Neural crest cell (in vitro differentiated cells): ENCODE data around the gene BICDL1. TPM values are rescaled to one million over a fixed set of nuclear protein-coding genes. Genes with fewer than 3 reads are reported as not detected.

Experiments used
- DNase-seq: peaks from one replicate; pipeline ENCODE4 v3.0.0; 2021; ENCODE audit warnings: low read depth, mixed read lengths, low spot score
- H3K27ac Mint-ChIP-seq: one replicate; pipeline ENCODE4 v1.8.0; 2021; ENCODE audit warnings: mild to moderate bottlenecking, mixed read lengths; ENCODE audit not compliant: unreplicated experiment
- H3K27me3 Mint-ChIP-seq: 2 replicates; pipeline ENCODE4 v1.8.0; 2021; ENCODE audit warnings: low read depth, mild to moderate bottlenecking, mixed read lengths
- H3K36me3 Mint-ChIP-seq: 2 replicates; pipeline ENCODE4 v1.8.0; 2021; ENCODE audit warnings: low read depth, mild to moderate bottlenecking, mixed read lengths
- H3K4me1 Mint-ChIP-seq: 2 replicates; pipeline ENCODE4 v1.8.0; 2021; ENCODE audit warnings: mixed read lengths
- H3K4me3 Mint-ChIP-seq: one replicate; pipeline ENCODE4 v1.8.0; 2021; ENCODE audit warnings: mild to moderate bottlenecking, mixed read lengths
- H3K9me3 Mint-ChIP-seq: 2 replicates; pipeline ENCODE4 v1.8.0; 2021; ENCODE audit warnings: mixed read lengths
- total RNA-seq: library from RNA; stranded (reverse); gene quantifications from 2 replicates; pipeline ENCODE4 v1.2.1, GENCODE V29; 2021
- TF ChIP-seq, protein P1 (sequence below): fragments of 200-600 bp; sonication (generic); conservative IDR thresholded peaks from 2 replicates; pipeline ENCODE4 v1.5.0; 2021; ENCODE audit warnings: antibody characterized with exemption, mild to moderate bottlenecking

The BICDL1 gene
- total RNA-seq, 1 donor from 2014 or later = 6.3 TPM

DNA sequence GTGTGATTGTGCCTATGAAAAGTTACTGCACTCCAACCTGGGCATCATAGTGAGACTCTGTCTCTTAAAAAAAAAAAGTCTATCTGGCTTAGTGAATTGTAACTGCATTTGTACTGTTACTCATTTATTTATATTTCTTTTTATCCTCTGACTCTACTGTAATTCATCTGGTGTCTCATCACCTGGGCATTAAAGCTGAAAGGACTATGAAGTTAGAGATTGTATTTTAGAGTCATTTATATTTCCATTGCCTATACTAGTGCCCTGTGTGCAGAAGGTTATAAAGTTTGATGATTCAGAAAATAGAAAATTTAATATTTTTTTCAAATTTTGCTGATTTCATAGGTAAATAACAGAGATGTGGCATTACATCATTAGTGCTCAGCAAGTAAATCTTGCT, 30.2 kb downstream of the BICDL1 start:
- TF ChIP-seq, protein P1, sequence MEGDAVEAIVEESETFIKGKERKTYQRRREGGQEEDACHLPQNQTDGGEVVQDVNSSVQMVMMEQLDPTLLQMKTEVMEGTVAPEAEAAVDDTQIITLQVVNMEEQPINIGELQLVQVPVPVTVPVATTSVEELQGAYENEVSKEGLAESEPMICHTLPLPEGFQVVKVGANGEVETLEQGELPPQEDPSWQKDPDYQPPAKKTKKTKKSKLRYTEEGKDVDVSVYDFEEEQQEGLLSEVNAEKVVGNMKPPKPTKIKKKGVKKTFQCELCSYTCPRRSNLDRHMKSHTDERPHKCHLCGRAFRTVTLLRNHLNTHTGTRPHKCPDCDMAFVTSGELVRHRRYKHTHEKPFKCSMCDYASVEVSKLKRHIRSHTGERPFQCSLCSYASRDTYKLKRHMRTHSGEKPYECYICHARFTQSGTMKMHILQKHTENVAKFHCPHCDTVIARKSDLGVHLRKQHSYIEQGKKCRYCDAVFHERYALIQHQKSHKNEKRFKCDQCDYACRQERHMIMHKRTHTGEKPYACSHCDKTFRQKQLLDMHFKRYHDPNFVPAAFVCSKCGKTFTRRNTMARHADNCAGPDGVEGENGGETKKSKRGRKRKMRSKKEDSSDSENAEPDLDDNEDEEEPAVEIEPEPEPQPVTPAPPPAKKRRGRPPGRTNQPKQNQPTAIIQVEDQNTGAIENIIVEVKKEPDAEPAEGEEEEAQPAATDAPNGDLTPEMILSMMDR = no peak
- no peaks in the 10 kb centered on the region for H3K9me3 Mint-ChIP-seq
- no peak overlapping the region for H3K27ac Mint-ChIP-seq
- DNase-seq = no peak
- H3K27me3 Mint-ChIP-seq = no peaks in the 10 kb centered on the region
- no peak overlapping the region for H3K4me3 Mint-ChIP-seq
- H3K4me1 Mint-ChIP-seq = no peaks in the 10 kb centered on the region
- no peaks in the 10 kb centered on the region for H3K36me3 Mint-ChIP-seq

DNA sequence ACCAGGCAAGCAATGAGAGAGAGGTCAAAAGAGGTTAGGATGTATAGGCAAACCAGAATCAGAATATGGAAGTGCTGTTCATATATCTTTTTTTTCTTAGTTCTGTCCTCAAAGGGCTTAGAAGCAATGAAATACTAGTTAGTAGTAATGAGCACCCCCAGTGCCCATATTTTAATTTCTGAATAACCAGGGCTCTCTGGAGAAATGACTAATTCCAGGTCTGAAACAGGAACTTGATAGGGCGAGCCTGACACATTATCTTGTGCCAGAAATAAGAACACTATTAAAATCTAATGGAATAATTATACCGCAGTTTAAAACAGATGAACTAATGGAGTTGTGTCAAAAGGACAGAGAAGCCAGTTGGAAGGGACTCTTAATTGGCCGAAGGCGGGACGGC, 30.9 kb downstream of the BICDL1 start:
- Mint-ChIP-seq H3K4me1 (no peaks in the 10 kb centered on the region), H3K27ac (no peak overlapping the region), H3K9me3 (no peaks in the 10 kb centered on the region), H3K4me3 (no peak overlapping the region), H3K27me3 (no peaks in the 10 kb centered on the region), H3K36me3 (no peaks in the 10 kb centered on the region)
- TF ChIP-seq, protein P1 = no peak
- DNase-seq = no peak

DNA sequence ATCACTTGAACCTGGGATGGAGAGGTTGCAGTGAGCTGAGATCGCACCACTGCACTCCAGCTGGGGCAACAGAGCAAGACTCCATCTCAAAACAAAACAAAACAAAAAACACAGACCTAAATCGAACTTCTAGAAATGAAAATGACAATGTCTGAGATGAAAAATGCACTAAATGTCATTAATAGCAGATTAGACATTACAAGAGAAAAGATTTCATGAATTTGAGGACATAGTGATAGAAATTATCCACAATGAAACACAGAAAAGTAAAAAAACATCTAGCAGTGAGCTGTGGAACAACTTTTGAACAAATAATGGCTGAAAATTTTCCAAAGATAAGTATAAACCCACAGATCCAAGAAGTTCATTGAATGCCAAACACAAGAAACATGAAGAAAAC, 35.2 kb downstream of the BICDL1 start:
- Mint-ChIP-seq H3K9me3 (no peaks in the 10 kb centered on the region), H3K27ac (no peak overlapping the region), H3K4me1 (no peaks in the 10 kb centered on the region), H3K27me3 (no peaks in the 10 kb centered on the region), H3K4me3 (no peak overlapping the region), H3K36me3 (no peaks in the 10 kb centered on the region)
- DNase-seq = no peak
- TF ChIP-seq, protein P1 = no peak

DNA sequence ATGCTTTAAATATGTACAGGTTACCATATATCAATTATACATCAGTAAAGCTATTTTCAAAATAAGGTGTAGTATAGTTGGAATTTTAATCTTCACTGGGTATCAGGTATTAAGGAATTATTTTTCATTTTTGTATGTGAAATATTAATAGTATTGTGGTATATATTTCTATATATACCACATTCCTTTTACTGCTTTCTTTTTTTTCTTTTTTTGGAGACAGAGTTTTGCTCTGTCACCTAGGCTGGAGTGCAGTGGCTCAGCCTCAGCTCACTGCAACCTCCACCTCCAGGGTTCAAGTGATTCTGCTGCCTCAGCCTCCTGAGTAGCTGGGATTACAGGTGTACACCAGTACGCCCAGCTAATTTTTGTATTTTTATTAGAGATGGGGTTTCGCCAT, 36.6 kb downstream of the BICDL1 start:
- Mint-ChIP-seq H3K9me3 (no peaks in the 10 kb centered on the region), H3K4me1 (no peaks in the 10 kb centered on the region), H3K36me3 (no peaks in the 10 kb centered on the region), H3K27me3 (no peaks in the 10 kb centered on the region), H3K4me3 (no peak overlapping the region), H3K27ac (no peak overlapping the region)
- no peak for DNase-seq
- TF ChIP-seq, protein P1 = no peak

DNA sequence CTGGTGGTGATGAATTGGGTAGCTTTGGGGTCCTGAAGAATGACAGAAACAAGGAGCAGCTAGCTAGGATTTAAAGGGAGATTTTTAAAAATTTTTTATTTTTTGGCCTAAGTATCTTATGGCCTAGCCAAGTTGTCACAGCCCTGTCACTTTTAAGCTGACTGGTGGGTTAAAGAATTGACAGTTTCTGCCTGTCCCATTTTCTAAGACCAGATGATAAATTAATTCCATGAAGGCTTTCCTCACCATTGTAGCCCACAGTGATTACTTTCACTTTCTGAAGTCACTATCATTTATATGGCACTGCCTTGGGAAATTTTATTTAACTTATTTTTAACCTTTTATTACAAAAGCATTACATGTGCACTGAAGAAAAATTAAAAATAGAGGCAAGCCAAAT, 43.2 kb downstream of the BICDL1 start:
- Mint-ChIP-seq H3K4me1 (no peaks in the 10 kb centered on the region), H3K36me3 (no peaks in the 10 kb centered on the region), H3K27ac (no peak overlapping the region), H3K27me3 (no peaks in the 10 kb centered on the region), H3K4me3 (no peak overlapping the region), H3K9me3 (no peaks in the 10 kb centered on the region)
- DNase-seq = no peak
- TF ChIP-seq, protein P1 = no peak

DNA sequence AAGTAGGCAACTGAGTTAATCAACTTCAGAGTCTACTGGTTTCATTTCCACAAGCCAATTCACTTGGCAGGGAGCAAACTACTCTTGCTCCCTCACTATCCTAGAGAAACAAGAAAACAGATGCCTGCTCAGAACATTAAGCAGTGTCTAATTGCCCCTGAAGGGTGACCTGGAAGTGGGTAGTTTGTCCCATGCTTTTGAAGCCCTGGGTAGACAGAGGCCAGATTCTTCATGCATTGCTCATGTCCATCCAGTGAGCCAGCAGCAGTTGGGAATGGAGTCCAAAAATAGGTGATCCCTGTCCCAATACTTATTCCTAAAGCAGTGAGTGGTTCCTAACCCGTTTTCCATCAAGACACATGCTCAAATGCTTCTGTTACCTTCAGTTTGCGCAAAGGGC, 48.8 kb downstream of the BICDL1 start:
- H3K27me3 Mint-ChIP-seq = no peaks in the 10 kb centered on the region
- DNase-seq = no peak
- H3K9me3 Mint-ChIP-seq = no peaks in the 10 kb centered on the region
- peaks cover 16% of the 10 kb centered on the region for H3K4me1 Mint-ChIP-seq
- H3K4me3 Mint-ChIP-seq = no peak overlapping the region
- H3K27ac Mint-ChIP-seq = no peak overlapping the region
- H3K36me3 Mint-ChIP-seq = no peaks in the 10 kb centered on the region
- TF ChIP-seq, protein P1 = no peak
